DND-41 (cell line): ENCODE results near the gene INF2.

Experiments used
- ATAC-seq: fragments of 200-7000 bp; cut with Tn5 transposase; 3 replicates; pipeline ENCODE4 v1.9.1; 2021; ENCODE audit warnings: low read depth; ENCODE audit not compliant: insufficient read depth
- DNase-seq: peaks from one replicate; pipeline ENCODE4 v3.0.0-alpha.2; 2020
- H2AFZ ChIP-seq: 2 replicates; pipeline ENCODE4 v1.6.0; 2012; ENCODE audit warnings: low read depth, low read length
- H3K27ac ChIP-seq: 2 replicates; pipeline ENCODE4 v1.5.1; 2012; ENCODE audit warnings: low read length, inconsistent platforms
- H3K27me3 ChIP-seq: fragments of 200-600 bp; sonication (generic); 2 replicates; pipeline ENCODE4 v1.6.0; 2012; ENCODE audit warnings: low read length, mild to moderate bottlenecking, inconsistent platforms; ENCODE audit not compliant: insufficient read depth, poor library complexity
- H3K36me3 ChIP-seq: 2 replicates; pipeline ENCODE4 v1.5.1; 2012; ENCODE audit warnings: low read length, inconsistent platforms; ENCODE audit not compliant: insufficient read depth
- H3K4me1 ChIP-seq: 2 replicates; pipeline ENCODE4 v1.5.1; 2012; ENCODE audit warnings: mild to moderate bottlenecking, low read length; ENCODE audit not compliant: insufficient read depth
- H3K4me2 ChIP-seq: 2 replicates; pipeline ENCODE4 v1.6.0; 2012; ENCODE audit warnings: mild to moderate bottlenecking, moderate library complexity, low read length, inconsistent platforms; ENCODE audit not compliant: insufficient read depth
- H3K4me3 ChIP-seq, 2 experiments: fragments of 200-600 bp in 1 of 2; shearing (Covaris generic) in 1 of 2; 2 replicates each; pipeline ENCODE4 v1.5.1; 2012 to 2016; ENCODE audit warnings: inconsistent platforms in 2 of 2, low read length in 2 of 2, mild to moderate bottlenecking in 2 of 2, low read depth in 1 of 2, moderate library complexity in 1 of 2
- H3K79me2 ChIP-seq: 2 replicates; pipeline ENCODE4 v1.6.0; 2012; ENCODE audit warnings: low read length, inconsistent platforms; ENCODE audit not compliant: insufficient read depth
- H3K9ac ChIP-seq: 2 replicates; pipeline ENCODE4 v1.6.0; 2012; ENCODE audit warnings: low read depth, mild to moderate bottlenecking, inconsistent platforms, low read length, moderate library complexity
- H3K9me3 ChIP-seq: 2 replicates; pipeline ENCODE4 v1.5.1; 2012; ENCODE audit warnings: low read length, moderate library complexity, mild to moderate bottlenecking, inconsistent platforms; ENCODE audit not compliant: insufficient read depth, severe bottlenecking
- H4K20me1 ChIP-seq: 2 replicates; pipeline ENCODE4 v1.6.0; 2012; ENCODE audit warnings: low read length; ENCODE audit not compliant: insufficient read depth
- EZH2 ChIP-seq: IDR thresholded peaks from 3 replicates; pipeline ENCODE4 v1.6.1; 2012; ENCODE audit warnings: borderline replicate concordance, low read depth, mild to moderate bottlenecking, moderate library complexity, low read length, inconsistent platforms; ENCODE audit not compliant: severe bottlenecking
- TF ChIP-seq, protein P1 (sequence below): IDR thresholded peaks from 2 replicates; pipeline ENCODE4 v1.5.1; 2012; ENCODE audit warnings: borderline replicate concordance, low read length, moderate library complexity, mild to moderate bottlenecking; ENCODE audit not compliant: poor library complexity, severe bottlenecking; ENCODE audit errors: extremely low read depth

The INF2 gene

DNA sequence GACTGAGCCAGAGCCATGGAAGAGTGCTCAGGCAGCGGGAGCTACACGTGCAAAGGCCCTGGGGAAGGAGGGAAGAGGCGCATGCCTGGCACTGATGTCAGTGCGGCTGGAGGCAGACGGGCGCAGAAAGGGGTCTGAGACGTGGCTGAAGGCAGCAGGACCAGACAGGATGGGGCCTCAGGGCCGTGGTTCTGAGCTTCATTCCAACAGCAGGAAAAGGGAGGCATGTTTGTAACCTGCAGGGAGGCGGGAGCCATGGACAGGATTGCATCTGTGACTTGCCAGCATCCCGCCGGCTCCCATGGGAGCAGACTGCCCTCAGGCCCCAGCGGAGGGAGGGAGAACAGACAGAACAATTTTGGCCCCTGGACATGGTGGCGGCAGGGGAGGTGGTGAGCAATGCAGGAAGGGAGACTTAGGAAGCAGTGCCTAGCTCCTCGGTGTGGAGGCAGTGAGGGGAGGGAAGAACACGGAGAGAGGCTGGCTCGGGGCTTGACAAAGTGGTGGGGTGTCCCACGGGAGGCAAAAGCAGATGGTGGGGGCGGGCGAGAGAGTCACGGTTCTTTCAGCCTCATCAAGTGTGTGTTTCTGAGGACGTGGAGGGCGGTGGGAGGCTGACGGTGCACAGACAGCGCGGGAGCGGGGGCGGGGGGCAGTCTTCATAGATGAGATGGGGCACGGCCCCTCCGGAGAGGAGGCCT lies 33.3 kb upstream of the INF2 start:
- H3K79me2 ChIP-seq = no peaks in the 10 kb centered on the region
- H4K20me1 ChIP-seq = no peaks in the 10 kb centered on the region
- no peak overlapping the region for H2AFZ ChIP-seq
- H3K36me3 ChIP-seq = no peaks in the 10 kb centered on the region
- no peak overlapping the region for H3K9ac ChIP-seq
- H3K27ac ChIP-seq = no peak overlapping the region
- DNase-seq (no peak), ATAC-seq (no peak)
- no peak overlapping the region for H3K4me3 ChIP-seq
- no peak overlapping the region for H3K4me2 ChIP-seq
- H3K9me3 ChIP-seq = peaks cover 23% of the 10 kb centered on the region
- TF ChIP-seq, protein P1, sequence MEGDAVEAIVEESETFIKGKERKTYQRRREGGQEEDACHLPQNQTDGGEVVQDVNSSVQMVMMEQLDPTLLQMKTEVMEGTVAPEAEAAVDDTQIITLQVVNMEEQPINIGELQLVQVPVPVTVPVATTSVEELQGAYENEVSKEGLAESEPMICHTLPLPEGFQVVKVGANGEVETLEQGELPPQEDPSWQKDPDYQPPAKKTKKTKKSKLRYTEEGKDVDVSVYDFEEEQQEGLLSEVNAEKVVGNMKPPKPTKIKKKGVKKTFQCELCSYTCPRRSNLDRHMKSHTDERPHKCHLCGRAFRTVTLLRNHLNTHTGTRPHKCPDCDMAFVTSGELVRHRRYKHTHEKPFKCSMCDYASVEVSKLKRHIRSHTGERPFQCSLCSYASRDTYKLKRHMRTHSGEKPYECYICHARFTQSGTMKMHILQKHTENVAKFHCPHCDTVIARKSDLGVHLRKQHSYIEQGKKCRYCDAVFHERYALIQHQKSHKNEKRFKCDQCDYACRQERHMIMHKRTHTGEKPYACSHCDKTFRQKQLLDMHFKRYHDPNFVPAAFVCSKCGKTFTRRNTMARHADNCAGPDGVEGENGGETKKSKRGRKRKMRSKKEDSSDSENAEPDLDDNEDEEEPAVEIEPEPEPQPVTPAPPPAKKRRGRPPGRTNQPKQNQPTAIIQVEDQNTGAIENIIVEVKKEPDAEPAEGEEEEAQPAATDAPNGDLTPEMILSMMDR = no peak
- TF ChIP-seq EZH2 = no peak
- H3K27me3 ChIP-seq = no peaks in the 10 kb centered on the region
- H3K4me1 ChIP-seq = no peaks in the 10 kb centered on the region

DNA sequence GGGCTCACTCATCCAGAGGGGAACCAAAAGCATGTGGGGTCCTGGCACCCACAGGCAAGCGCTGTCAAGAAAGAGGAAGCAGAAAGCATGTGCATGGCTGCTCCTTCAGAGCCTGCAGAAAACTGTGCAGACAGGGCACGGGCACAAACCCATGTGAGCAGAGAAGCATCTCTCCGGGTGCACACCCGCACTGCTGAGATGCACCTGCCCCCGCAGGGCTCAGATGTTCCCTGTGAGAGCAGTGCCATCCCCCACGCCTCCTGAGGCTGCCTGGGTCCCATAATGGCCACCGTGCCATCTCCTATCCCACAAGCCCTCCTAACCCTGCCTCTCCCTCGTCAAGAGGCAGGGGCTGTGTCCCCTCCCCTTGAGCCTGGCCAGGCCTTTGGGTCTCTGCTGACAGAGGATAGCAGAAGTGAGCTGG lies 32.3 kb upstream of the INF2 start:
- peak; percentile 27; the same call in 1 of the 3 replicates for ATAC-seq
- no peak overlapping the region for H3K4me2 ChIP-seq
- no peak overlapping the region for H3K4me3 ChIP-seq

DNA sequence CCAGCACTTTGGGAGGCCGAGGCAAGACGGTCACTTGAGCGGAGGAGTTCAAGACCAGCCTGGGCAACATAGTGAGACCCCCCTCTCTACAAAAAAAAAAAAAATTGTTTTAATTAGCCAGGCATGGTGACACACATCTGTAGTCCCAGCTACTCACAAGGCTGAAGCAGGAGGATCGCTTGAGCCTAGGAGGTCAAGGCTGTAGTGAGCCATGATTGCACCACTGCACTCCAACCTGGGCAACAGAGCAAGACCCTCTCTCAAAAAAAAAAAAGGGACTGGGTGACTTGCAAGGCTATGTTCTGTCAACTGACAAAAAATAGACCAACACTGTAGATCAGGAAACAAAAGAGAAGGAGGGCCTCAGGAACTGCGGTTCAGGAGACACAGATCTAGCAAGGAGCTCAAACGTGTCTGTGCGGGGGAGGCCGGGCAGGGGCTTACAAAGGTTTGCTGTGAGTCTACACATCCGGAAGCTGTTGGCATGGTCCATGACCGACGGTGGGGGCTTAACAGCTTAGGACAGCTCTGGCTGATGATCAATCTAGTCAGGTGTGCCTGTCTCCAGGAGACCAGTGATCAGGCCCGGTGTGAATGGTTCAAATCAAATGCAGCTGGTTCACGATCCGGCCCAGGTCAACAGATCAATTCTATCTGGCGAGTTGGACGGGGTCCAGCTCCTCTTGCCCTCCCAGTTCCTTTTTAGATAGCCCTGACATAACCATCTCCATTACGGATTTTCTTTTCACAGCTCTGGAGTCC lies 31.7 kb upstream of the INF2 start:
- ATAC-seq (no peak; the same call in 2 of the 3 replicates), DNase-seq (no peak)
- no peak overlapping the region for H3K27ac ChIP-seq
- TF ChIP-seq EZH2 = no peak
- TF ChIP-seq, protein P1 = no peak
- no peak overlapping the region for H3K9ac ChIP-seq
- H4K20me1 ChIP-seq = no peaks in the 10 kb centered on the region
- H2AFZ ChIP-seq = no peak overlapping the region
- H3K4me1 ChIP-seq = no peaks in the 10 kb centered on the region
- H3K4me2 ChIP-seq = no peak overlapping the region
- H3K36me3 ChIP-seq = no peaks in the 10 kb centered on the region
- no peaks in the 10 kb centered on the region for H3K27me3 ChIP-seq
- H3K4me3 ChIP-seq = no peak overlapping the region
- H3K79me2 ChIP-seq = no peaks in the 10 kb centered on the region
- H3K9me3 ChIP-seq = peaks cover 12% of the 10 kb centered on the region

More for the DNA sequence above, 32.3 kb upstream of the INF2 start:
- no peaks in the 10 kb centered on the region for H3K27me3 ChIP-seq
- no peaks in the 10 kb centered on the region for H3K4me1 ChIP-seq
- H3K9ac ChIP-seq = no peak overlapping the region
- H4K20me1 ChIP-seq = no peaks in the 10 kb centered on the region
- peaks cover 19% of the 10 kb centered on the region for H3K9me3 ChIP-seq
- no peaks in the 10 kb centered on the region for H3K79me2 ChIP-seq
- no peaks in the 10 kb centered on the region for H3K36me3 ChIP-seq
- H3K27ac ChIP-seq = no peak overlapping the region
- TF ChIP-seq, protein P1 = no peak
- no peak for TF ChIP-seq EZH2
- DNase-seq = no peak
- H2AFZ ChIP-seq = no peak overlapping the region
